ENCODE data around the gene C4orf46. TPM values are rescaled to one million over a fixed set of nuclear protein-coding genes. Genes with fewer than 3 reads are reported as not detected.
"Not testable (repeated sequence)": the region's sequence is repeated elsewhere in the genome, so short reads cannot be mapped to it uniquely, and the experiment has no call there.

Gene C4orf46
- 2.3 and 3.3 TPM in 2 replicates for total RNA-seq (2014; rRNA removed; shearing (Covaris generic))

DNA sequence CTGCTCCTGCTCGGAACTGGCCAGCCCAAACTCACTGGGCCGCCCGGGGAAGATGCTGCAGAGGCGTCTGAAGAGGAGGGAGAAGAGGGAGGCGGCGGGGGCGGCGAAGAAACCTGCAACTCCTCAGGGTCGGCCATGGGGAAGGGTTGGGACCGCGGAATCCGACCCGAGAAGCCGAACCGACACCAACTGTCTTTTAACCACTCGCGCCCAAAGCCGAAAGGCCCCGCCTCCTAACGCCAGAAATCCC lies at the start of gene C4orf46:
Gene C4orf46, minus strand, starts transcription at position 223 of the 250 bp plus-strand sequence. Its CDS starts 86 bp downstream, at position 137.
- DNase-seq (ENCODE audit: low spot score) = no peak

DNA sequence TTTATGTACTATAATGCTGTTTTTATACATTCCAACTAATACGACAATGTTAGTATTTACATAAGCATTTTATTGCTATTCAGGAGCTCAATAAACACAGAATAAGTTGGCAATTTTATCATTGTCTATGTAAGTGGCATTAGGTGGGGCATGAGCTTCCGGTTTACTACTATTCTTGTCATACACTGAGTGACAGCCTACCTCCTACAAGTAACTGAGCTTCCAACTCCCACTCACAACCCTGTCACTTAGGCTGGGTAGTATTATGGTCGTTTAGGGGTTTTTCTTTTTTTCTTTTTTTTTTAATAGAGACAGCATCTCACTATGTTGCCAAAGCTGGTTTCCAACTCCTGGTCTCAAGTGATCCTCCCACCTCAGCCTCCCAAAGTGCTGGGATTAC lies 44.1 kb upstream of the C4orf46 start:
- DNase-seq (ENCODE audit: low spot score) = no peak

GRCh38 chr4:158714937-158715336 lies 43.2 kb upstream of the C4orf46 start:
- DNase-seq (ENCODE audit: low spot score) = no peak

- not testable (repeated sequence) for DNase-seq (ENCODE audit: low spot score)
Observed at GRCh38 chr4:158712622-158713021, 40.9 kb upstream of the C4orf46 start.

GRCh38 chr4:158710814-158711213 lies 39.1 kb upstream of the C4orf46 start:
- peak; percentile 20 for DNase-seq (ENCODE audit: low spot score)

- DNase-seq (ENCODE audit: low spot score) = no peak
Observed at GRCh38 chr4:158704274-158704673, 32.6 kb upstream of the C4orf46 start.

- no peak for DNase-seq (ENCODE audit: low spot score)
Observed at GRCh38 chr4:158688813-158689212, 17.1 kb upstream of the C4orf46 start.

- DNase-seq (ENCODE audit: low spot score) = no peak
Observed at GRCh38 chr4:158682066-158682465, 10.4 kb upstream of the C4orf46 start.

- DNase-seq (ENCODE audit: low spot score) = no peak
Observed at GRCh38 chr4:158681629-158682028, 9.9 kb upstream of the C4orf46 start.

GRCh38 chr4:158678767-158679166 lies 7.1 kb upstream of the C4orf46 start:
- no peak for DNase-seq (ENCODE audit: low spot score)

- DNase-seq (ENCODE audit: low spot score) = no peak
Observed at GRCh38 chr4:158676076-158676475, 4.4 kb upstream of the C4orf46 start.

GRCh38 chr4:158673633-158674032 lies 1.9 kb upstream of the C4orf46 start:
- no peak for DNase-seq (ENCODE audit: low spot score)

GRCh38 chr4:158671915-158672806 lies 474 bp upstream of the C4orf46 start, which contains the start of gene ETFDH:
ETFDH (plus strand) TSS chr4:158672296; CDS start chr4:158672457, 161 bp downstream.
- DNase-seq (ENCODE audit: low spot score) = peak; percentile 95

GRCh38 chr4:158670975-158671664 lies 567 bp downstream of the C4orf46 start:
- peak; percentile 74 for DNase-seq (ENCODE audit: low spot score)

DNA sequence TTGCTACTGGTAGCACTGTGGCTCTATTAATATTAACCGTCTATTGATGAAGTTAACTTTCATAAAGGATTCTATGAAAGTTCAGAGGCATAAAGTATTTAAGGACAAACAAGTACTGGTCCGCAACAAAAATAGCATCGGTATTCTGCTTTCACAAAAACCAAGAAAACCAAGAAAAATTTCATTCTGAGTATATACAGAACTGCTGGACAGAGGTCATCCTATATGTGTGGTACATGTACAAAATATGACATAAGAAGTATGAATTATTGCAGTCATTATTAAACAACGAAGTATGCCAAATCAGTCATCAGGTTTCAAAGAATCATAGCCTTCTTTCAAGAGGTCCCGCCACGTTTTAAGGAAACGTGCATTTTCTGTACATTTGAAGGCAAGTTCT lies 2.4 kb downstream of the C4orf46 start:
- DNase-seq (ENCODE audit: low spot score) = no peak

GRCh38 chr4:158667651-158668198 lies 4.0 kb downstream of the C4orf46 start:
- peak; percentile 31 for DNase-seq (ENCODE audit: low spot score)

DNA sequence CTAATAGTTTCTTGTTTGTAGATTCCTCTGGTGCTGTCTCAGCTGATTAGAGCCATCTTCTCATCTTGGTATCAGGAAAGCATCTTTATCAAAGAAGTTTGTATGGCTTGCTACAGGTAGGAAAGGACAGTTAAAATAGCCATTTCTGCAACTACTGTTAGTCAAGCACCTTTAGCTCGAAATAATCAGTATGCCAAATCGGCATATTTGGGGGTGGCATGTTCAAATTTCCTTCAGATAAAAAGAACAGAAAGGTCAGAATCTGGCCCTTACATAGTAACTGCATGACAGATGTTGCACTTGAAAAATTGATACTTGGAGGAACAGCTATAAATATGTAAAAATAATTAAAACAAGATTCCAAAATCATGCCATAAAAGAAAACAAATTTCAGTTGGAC lies 4.8 kb downstream of the C4orf46 start:
- DNase-seq (ENCODE audit: low spot score) = no peak

GRCh38 chr4:158664806-158665205 lies 6.9 kb downstream of the C4orf46 start:
- no peak for DNase-seq (ENCODE audit: low spot score)

GRCh38 chr4:158663707-158664625 lies 7.7 kb downstream of the C4orf46 start:
- not testable (repeated sequence) for DNase-seq (ENCODE audit: low spot score)

- not testable (repeated sequence) for DNase-seq (ENCODE audit: low spot score)
Observed at GRCh38 chr4:158663255-158663654, 8.4 kb downstream of the C4orf46 start.

DNA sequence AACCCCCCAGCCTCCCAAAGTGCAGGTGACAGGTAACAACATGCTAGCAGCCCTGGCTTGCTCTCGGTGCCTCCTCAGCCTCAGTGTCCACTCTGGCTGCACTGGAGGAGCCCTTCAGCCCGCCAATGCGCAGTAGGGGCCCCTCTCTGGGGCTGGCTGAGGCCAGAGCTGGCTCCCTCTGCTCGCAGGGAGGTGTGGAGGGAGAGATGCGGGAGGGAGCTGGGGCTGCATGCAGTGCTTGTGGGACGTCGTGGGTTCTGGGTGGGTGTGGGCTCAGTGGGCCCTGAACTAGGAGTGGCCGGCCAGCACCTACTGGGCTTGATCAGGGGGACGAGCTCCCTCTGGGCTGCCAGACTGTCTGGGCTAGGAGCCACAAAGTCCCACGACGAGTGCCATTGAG lies 14.4 kb downstream of the C4orf46 start:
- DNase-seq (ENCODE audit: low spot score) = no peak
